OCI-LY7 (cell line): ENCODE results near the gene EIF2S3. TPM values are rescaled to one million over a fixed set of nuclear protein-coding genes. Genes with fewer than 3 reads are reported as not detected.

Experiments used
- BruUV-seq: library from RNA; stranded (reverse); fragments of 400-500 nt; replicated peaks from 2 replicates; lab custom pipeline; 2021; lab: Mats Ljungman, UMichigan
- CTCF ChIA-PET: fragments of 300-600 bp; sonication (Branson Sonifier 250); formaldehyde crosslinking; loops from one replicate; lab custom pipeline; 2022; ENCODE audit warnings: antibody characterized with exemption; ENCODE audit not compliant: unreplicated experiment; lab: Charles Lee
- POLR2A ChIA-PET: fragments of 300-600 bp; sonication (Branson Sonifier 250); formaldehyde crosslinking; loops from one replicate; lab custom pipeline; 2022; ENCODE audit warnings: antibody characterized with exemption; lab: Charles Lee
- DNase-seq: peaks from one replicate; pipeline ENCODE4 v3.0.0-alpha.2; 2015; ENCODE audit warnings: low spot score
- H2AFZ ChIP-seq: fragments of 200-600 bp; sonication (generic), shearing (Covaris generic); 2 replicates; pipeline ENCODE4 v1.6.1; 2014; ENCODE audit warnings: mild to moderate bottlenecking, antibody characterized with exemption, low read length, moderate library complexity
- H3K27ac ChIP-seq: fragments of 200-600 bp; sonication (generic); 2 replicates; pipeline ENCODE4 v1.5.1; 2014; ENCODE audit warnings: mixed run types, low read depth, mild to moderate bottlenecking, moderate library complexity, low read length, inconsistent platforms; ENCODE audit not compliant: poor library complexity, severe bottlenecking
- H3K36me3 ChIP-seq: fragments of 200-600 bp; sonication (generic); 2 replicates; pipeline ENCODE4 v1.6.1; 2014; ENCODE audit warnings: mild to moderate bottlenecking, antibody characterized with exemption, low read length, moderate library complexity, mixed read lengths; ENCODE audit not compliant: insufficient read depth
- H3K4me1 ChIP-seq: fragments of 200-600 bp; sonication (generic); 2 replicates; pipeline ENCODE4 v1.5.1; 2014; ENCODE audit warnings: mild to moderate bottlenecking, low read length; ENCODE audit not compliant: insufficient read depth, poor library complexity, severe bottlenecking
- H3K4me2 ChIP-seq: fragments of 200-600 bp; sonication (generic); 2 replicates; pipeline ENCODE4 v1.6.1; 2014; ENCODE audit warnings: mild to moderate bottlenecking, low read length
- H3K4me3 ChIP-seq: fragments of 200-600 bp; sonication (generic); 2 replicates; pipeline ENCODE4 v1.5.1; 2014; ENCODE audit warnings: mild to moderate bottlenecking, low read depth, low read length; ENCODE audit not compliant: poor library complexity, severe bottlenecking
- H3K79me2 ChIP-seq: fragments of 200-600 bp; sonication (generic); 2 replicates; pipeline ENCODE4 v1.6.1; 2016; ENCODE audit warnings: low read depth, mild to moderate bottlenecking, low read length, moderate library complexity, mixed read lengths; ENCODE audit not compliant: insufficient read depth
- H3K9me2 ChIP-seq: fragments of 200-600 bp; sonication (generic); 2 replicates; pipeline ENCODE4 v1.6.1; 2016; ENCODE audit warnings: mild to moderate bottlenecking, low read length, mixed read lengths; ENCODE audit not compliant: insufficient read depth
- H3K9me3 ChIP-seq: fragments of 200-600 bp; sonication (generic); 2 replicates; pipeline ENCODE4 v1.6.1; 2014; ENCODE audit warnings: mild to moderate bottlenecking, mixed run types, low read length, mixed read lengths
- H4K20me1 ChIP-seq: fragments of 200-600 bp; sonication (generic); 2 replicates; pipeline ENCODE4 v1.6.1; 2014; ENCODE audit warnings: mild to moderate bottlenecking, antibody characterized with exemption, low read length, moderate library complexity, mixed read lengths; ENCODE audit not compliant: insufficient read depth
- EZH2phosphoT487 ChIP-seq: fragments of 200-600 bp; sonication (generic); IDR thresholded peaks from 2 replicates; pipeline ENCODE4 v1.6.1; 2018; ENCODE audit warnings: low read depth, borderline replicate concordance, mild to moderate bottlenecking, mixed run types, antibody characterized with exemption, low read length, moderate library complexity, mixed read lengths
- intact Hi-C: fragments of 100-400 bp; cut with micrococcal nuclease; formaldehyde crosslinking; loops from one replicate; pipeline ENCODE4 v1.10.0; 2022; ENCODE audit not compliant: unreplicated experiment
- total RNA-seq, 2 experiments: library from RNA; depleted of rRNA in 1 of 2; stranded (reverse); fragments of >200 nt in 1 of 2; shearing (Covaris generic) in 1 of 2; gene quantifications; 2 replicates each; pipeline ENCODE4 v1.2.3, GENCODE V29; 2014 to 2022
- TF ChIP-seq, protein P1 (sequence below): fragments of 200-600 bp; sonication (generic); conservative IDR thresholded peaks from 2 replicates; pipeline ENCODE4 v1.5.1; 2014; ENCODE audit warnings: mild to moderate bottlenecking, antibody characterized with exemption, low read length, moderate library complexity, mixed read lengths

Gene EIF2S3
- total RNA-seq, 2 experiments from 2014 or later, result 243 to 405 TPM

DNA sequence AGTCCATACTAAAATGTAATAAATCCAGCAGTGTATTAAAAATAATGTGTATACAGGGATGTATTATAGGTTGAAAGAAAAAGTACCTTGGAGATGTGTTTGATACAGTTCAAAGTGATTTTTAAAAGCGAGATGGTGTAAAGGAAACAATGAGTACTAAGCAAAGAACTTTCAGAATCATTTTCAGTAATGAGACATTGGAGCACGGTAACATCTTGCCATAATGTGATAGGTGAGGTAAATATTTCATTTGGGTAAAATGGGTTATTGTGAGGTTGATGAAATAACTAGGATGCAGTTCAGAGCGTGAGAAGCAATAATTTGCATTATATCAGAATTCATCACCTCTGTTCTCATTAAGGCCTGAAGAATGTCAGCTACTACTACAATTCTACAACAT, 25.9 kb downstream of the EIF2S3 start:
- Histone ChIP-seq H3K9me2 (no peaks in the 10 kb centered on the region), H3K4me1 (peaks cover 8% of the 10 kb centered on the region), H3K4me2 (no peak overlapping the region), H3K36me3 (peaks cover 33% of the 10 kb centered on the region), H3K4me3 (no peak overlapping the region), H4K20me1 (0 out of 2 replicates have a peak, but pooled peaks cover 3% of the 10 kb centered on the region), H3K27ac (peak overlapping the region; percentile 14), H3K79me2 (no peaks in the 10 kb centered on the region), H2AFZ (no peak overlapping the region), H3K9me3 (no peaks in the 10 kb centered on the region)
- ChIA-PET CTCF (no interaction called here), POLR2A (no interaction called here)
- TF ChIP-seq, protein P1, sequence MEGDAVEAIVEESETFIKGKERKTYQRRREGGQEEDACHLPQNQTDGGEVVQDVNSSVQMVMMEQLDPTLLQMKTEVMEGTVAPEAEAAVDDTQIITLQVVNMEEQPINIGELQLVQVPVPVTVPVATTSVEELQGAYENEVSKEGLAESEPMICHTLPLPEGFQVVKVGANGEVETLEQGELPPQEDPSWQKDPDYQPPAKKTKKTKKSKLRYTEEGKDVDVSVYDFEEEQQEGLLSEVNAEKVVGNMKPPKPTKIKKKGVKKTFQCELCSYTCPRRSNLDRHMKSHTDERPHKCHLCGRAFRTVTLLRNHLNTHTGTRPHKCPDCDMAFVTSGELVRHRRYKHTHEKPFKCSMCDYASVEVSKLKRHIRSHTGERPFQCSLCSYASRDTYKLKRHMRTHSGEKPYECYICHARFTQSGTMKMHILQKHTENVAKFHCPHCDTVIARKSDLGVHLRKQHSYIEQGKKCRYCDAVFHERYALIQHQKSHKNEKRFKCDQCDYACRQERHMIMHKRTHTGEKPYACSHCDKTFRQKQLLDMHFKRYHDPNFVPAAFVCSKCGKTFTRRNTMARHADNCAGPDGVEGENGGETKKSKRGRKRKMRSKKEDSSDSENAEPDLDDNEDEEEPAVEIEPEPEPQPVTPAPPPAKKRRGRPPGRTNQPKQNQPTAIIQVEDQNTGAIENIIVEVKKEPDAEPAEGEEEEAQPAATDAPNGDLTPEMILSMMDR, result no peak
- no peak for TF ChIP-seq EZH2phosphoT487
- intact Hi-C loops, result loop anchor here (1.0 kb wide), 1 partner anchor 70 kb away; no protein-coding TSS in a partner anchor
- BruUV-seq, result no TSS peak
- DNase-seq, result no peak

DNA sequence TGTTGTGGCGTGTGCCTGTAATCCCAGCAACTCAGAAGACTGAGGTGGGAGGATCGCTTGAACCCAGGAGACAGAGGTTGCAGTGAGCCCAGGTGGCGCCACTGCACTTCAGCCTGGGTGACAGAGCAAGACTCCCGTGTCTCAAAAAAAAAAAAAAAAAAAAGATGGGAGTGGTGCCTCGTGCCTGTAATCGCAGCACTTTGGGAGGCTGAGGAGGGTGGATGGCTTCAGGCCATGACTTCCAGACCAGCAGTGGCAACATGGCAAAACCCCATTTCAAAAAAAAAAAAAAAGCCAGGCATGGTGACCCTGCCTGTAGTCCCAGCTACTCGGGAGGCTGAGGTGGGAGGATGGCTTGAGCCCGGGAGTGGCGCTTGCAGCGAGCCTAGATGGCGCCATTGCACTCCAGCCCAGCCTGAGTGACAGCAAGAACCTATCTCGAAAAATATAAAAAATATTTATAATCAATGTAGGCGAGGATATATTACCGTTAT, 27.0 kb downstream of the EIF2S3 start:
- Histone ChIP-seq H2AFZ (no peak overlapping the region), H3K27ac (no peak overlapping the region), H3K36me3 (peaks cover 23% of the 10 kb centered on the region), H3K79me2 (no peaks in the 10 kb centered on the region), H3K4me1 (peaks cover 8% of the 10 kb centered on the region), H3K4me2 (peak overlapping the region; percentile 22), H4K20me1 (no peaks in the 10 kb centered on the region), H3K9me2 (no peaks in the 10 kb centered on the region), H3K9me3 (no peaks in the 10 kb centered on the region), H3K4me3 (no peak overlapping the region)
- BruUV-seq, result no TSS peak
- DNase-seq, result peak; percentile 65
- TF ChIP-seq, protein P1, result peak; percentile 67
- no peak for TF ChIP-seq EZH2phosphoT487
- ChIA-PET POLR2A (no interaction called here), CTCF (no interaction called here)
- intact Hi-C loops, result loop anchor here (1.0 kb wide), 1 partner anchor 161 kb away; no protein-coding TSS in a partner anchor

DNA sequence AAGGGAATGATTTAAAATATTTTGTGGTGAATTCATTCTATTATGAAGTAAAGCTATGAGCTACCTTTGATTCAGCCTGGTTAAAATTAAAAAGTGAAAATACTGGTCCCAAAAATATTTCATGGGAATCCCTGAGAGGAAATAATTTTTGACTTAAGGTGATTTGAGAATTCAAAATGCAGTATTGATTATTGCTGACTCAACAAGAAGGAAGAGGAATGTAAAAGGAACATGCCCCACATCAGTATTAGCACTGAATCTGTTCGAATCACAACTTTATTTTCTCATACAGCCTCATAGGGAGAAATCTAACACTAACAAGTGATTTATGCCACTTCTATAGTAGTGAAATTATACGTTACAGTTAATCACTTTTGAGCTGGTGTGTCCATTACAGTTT, 27.7 kb downstream of the EIF2S3 start:
- no peak for DNase-seq
- POLR2A ChIA-PET, result interaction anchor here (0.7 kb wide), 1 partner anchor 462 kb away, joined by 3 read pairs; no protein-coding TSS in a partner anchor
- Histone ChIP-seq H3K36me3 (peaks cover 16% of the 10 kb centered on the region), H3K4me3 (no peak overlapping the region), H3K9me2 (no peaks in the 10 kb centered on the region), H3K4me2 (no peak overlapping the region), H3K27ac (no peak overlapping the region), H3K4me1 (peaks cover 8% of the 10 kb centered on the region), H2AFZ (no peak overlapping the region), H3K79me2 (no peaks in the 10 kb centered on the region), H3K9me3 (no peaks in the 10 kb centered on the region), H4K20me1 (no peaks in the 10 kb centered on the region)
- CTCF ChIA-PET, result no interaction called here
- TF ChIP-seq EZH2phosphoT487, result no peak
- TF ChIP-seq, protein P1, result no peak
- intact Hi-C loops, result loop anchor here (1.0 kb wide), 1 partner anchor 160 kb away; no protein-coding TSS in a partner anchor
- no TSS peak for BruUV-seq
